KBM-7 (cell line): ENCODE measurements around the gene IL11.
"Not testable (repeated sequence)": the region's sequence is repeated elsewhere in the genome, so short reads cannot be mapped to it uniquely, and the experiment has no call there.

ENCODE experiments used
- DNase-seq: peaks from one replicate; pipeline ENCODE4 v3.0.0-alpha.2; 2015
- in situ Hi-C: fragments of 300-500 bp; cut with MboI; formaldehyde crosslinking; loops from 2 replicates; pipeline ENCODE4 v1.14.3; 2020; ENCODE audit warnings: low sequenced_read_pairs, low pct_unique_long_range_greater_than_20kb, mixed read lengths

The IL11 gene

GRCh38 chr19:55370305-55370988 is at the start of gene IL11:
Gene IL11 (minus strand): TSS chr19:55370463. CDS start chr19:55370310, 153 bp downstream.
- DNase-seq = no peak
- in situ Hi-C loops = no loop called here

- no peak for DNase-seq
- in situ Hi-C loops = no loop called here
Measured at GRCh38 chr19:55419624-55420236, 49.5 kb upstream of the IL11 start.

DNA sequence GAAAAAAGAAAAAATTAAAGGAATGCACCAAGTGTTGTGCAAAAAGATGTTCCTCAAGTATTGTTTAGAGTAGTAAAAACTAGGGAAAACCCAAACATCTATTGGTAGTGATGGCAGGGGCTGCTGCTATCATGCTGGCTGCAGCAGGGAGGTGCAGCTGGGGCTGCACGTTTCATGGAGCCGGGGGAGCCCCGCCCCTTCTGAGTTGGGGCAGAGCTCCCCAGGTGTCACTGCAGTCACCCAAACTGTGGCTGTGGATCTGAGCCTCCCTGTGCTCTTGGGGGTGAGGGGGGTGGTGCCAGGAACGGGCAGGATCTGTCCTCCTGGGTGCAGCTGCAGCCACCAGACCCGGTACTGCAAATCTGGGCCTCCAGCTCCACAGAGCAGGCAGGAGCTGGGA is 48.8 kb upstream of the IL11 start:
- in situ Hi-C loops = no loop called here
- DNase-seq = no peak

DNA sequence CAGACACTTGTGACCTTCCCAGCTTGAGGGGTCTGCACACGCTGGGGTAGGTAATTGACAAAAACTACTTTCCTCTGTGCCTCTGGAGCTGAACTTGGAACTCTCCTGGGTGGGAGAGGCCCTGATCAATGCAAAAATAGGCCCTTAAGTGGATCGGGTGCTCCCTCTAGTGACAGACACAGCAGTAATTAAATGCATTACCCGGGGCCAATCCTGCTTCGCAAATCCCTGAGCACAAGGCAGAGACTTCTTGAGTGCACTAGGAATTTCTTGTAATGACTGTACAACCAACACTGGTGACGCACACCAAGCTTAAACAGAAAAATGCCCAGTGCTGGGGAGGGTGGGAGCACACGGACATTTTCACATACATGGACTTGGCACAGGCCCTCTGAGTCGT is 47.9 kb upstream of the IL11 start:
- peak; percentile 78 for DNase-seq
- in situ Hi-C loops = no loop called here

- in situ Hi-C loops = no loop called here
- DNase-seq = no peak
Measured at GRCh38 chr19:55410168-55410567, 39.9 kb upstream of the IL11 start.

DNA sequence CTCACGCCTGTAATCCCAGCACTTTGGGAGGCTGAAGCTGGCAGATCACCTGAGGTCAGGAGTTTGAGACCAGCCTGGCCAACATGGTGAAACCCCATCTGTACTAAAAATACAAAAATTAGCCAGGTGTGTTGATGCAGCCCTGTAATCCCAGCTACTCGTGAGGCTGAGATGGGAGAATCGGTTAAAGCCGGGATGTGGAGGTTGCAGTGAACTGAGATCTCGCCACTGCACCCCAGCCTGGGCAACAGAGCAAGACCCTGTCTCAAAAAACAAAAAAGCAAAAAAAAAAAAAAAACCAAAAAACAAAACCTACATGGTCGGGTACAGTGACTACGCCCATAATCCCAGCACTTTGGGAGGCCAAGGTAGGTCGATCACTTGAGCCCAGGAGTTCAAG is 38.9 kb upstream of the IL11 start:
- in situ Hi-C loops, DNase-seq: not testable (repeated sequence)

DNA sequence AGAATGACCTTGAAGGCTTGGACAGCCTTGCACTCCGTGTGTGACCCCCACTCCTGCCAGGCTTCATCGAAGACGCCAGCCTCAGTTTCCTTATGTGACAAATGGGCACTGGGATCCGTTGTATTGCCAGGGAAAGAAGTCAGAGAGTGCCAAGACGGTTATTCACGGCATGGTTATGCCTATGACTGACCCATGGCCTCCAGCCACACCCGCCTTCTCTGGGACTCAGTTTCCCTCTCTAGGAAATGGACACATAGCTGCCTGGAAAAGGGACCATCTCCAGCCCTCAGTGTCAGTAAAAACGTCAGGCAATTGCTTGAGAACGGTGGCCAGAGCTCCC is 38.2 kb upstream of the IL11 start:
- in situ Hi-C loops = no loop called here
- no peak for DNase-seq

GRCh38 chr19:55407800-55408532 is 37.7 kb upstream of the IL11 start:
- in situ Hi-C loops = no loop called here
- peak; percentile 99 for DNase-seq

GRCh38 chr19:55407550-55407799 is 37.2 kb upstream of the IL11 start, which contains the start of gene UBE2S:
Gene UBE2S (minus strand): TSS chr19:55407788. CDS start chr19:55407589, 199 bp downstream.
- in situ Hi-C loops, DNase-seq: not testable (repeated sequence)

- no peak for DNase-seq
- in situ Hi-C loops = no loop called here
Measured at GRCh38 chr19:55406826-55407549, 36.7 kb upstream of the IL11 start.

DNA sequence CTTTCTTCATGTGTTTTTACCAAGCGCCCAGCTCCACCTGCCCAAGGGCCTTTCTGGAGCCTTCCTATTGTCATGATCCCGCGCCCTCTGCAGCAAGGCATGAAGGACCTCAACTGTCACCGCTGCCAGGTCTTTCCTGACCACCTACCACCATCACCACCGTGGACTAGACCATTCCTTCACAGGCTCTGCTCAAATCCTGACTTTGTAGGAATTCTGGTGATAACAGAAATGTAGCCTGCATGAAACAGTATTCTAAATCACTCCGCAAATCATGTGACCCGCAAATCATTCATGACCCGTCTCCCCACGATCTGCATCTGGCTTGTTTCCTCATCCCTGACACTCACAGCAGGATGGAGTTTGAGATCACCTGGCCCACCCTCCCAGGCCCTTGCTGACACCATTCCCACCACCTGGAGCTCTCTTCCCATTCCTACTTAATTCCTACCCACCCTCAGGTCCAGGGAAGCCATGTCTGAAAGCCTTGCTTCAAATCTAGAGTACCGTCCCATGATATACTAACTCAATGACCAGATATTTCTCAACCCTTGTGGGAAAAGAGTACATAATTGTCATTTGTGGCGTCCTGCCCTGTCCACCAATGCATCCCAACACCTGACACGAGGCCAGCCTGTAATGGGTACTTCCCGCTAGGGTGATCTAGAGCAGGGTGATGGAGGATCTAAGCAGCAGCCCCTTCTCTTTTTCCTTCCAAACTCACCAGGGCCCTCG is 36.0 kb upstream of the IL11 start:
- in situ Hi-C loops = no loop called here
- DNase-seq = no peak

GRCh38 chr19:55405638-55406037 is 35.4 kb upstream of the IL11 start:
- in situ Hi-C loops = no loop called here
- no peak for DNase-seq

DNA sequence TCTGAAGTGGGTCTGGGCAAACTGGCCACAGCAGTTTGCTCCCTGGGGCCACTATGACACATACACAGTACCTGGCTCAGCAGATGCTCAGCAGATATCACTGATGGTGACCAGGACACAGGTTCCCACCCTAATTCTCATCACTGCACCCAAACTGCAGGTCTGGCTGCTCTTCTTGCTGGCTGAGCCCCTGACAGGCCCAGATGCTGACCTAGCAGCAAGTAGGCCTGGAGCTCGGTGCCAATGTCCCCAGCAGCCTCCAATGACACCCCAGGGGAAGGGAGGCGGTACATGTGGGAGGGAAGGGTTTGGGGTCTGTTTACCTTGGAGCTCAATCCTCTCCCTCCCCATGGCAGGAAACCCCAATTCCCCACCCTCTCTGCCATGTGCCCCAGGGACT is 32.2 kb upstream of the IL11 start:
- in situ Hi-C loops = no loop called here
- no peak for DNase-seq

- DNase-seq, in situ Hi-C loops: not testable (repeated sequence)
Measured at GRCh38 chr19:55401390-55401789, 31.1 kb upstream of the IL11 start.

DNA sequence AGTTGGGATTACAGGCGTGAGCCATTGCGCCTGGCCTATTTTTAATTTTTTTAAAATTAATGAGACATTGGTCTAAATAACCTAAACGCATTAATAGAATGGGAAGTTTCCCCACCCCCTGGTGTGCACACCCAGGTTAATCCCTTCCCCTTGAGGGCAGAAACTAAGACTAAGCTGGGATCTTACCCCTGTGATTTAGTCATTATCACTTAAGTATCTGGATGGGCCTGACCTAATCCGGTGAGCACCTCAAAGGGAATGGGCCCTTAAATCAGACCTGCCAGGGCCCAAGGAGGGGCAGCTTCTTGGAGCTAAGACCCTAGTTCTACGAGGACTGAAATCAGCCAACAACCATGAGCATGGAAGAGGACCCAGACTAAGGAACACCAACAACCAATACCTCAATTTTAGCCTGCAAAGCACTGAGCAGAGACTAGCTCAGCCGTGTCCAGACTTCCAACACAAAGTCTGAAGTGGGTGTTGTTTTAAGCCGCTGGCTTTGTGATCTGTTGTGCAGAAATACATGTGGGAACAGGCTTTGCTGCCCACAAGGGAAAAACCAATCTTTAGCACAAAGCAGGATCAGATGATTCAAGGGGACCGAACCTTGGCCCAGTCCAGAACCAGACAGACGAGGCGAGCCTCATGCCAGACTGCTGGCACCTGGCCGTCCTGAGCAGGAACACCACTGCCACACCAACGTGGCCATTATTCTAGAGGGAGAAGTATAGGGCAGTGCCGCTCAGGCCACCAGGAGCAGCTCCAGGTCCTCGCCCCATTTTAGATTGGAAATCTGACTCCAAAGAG is 30.2 kb upstream of the IL11 start:
- DNase-seq = no peak
- in situ Hi-C loops = no loop called here

DNA sequence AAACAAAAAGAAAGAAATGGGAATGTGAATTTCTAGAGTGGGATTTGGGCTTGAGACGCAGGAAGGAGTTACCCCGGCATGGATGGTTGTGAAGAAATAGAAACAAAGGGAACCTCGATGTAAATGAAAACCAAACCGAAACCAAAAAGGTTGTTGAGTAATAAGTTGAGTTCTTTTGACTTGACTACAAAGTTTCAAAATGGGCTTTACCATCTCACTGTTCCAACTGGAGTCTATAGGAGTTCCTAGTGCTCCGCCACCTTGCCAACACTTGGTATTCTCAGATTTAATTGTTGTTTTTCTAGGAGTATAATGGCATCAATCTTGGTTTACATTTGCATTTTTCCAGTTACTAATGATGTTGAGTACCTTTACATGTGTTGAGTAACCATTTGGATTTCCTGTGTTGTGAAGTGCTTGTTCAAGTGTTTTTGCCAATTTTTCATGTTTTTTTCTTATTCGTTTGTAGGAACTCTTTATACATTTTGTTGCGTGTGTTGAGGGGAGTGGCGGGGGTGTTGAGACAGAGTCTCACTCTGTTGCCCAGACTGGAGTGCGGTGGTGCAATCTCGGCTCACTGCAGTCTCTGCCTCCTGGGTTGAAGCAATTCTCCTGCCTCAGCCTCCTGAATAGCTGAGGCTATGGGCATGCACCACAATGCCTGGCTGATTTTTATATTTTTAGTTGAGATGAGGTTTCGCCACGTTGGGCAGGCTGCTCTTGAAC is 28.1 kb upstream of the IL11 start:
- in situ Hi-C loops = no loop called here
- no peak for DNase-seq

GRCh38 chr19:55392820-55393761 is 22.8 kb upstream of the IL11 start:
- in situ Hi-C loops = no loop called here
- no peak for DNase-seq
